ENCODE results near the gene ZBTB20. TPM values are rescaled to one million over a fixed set of nuclear protein-coding genes. Genes with fewer than 3 reads are reported as not detected.
"Not testable (repeated sequence)": the region's sequence is repeated elsewhere in the genome, so short reads cannot be mapped to it uniquely, and the experiment has no call there.

ZBTB20 gene
- total RNA-seq, 1 experiment from 2014 or later, result 12.8 TPM

DNA sequence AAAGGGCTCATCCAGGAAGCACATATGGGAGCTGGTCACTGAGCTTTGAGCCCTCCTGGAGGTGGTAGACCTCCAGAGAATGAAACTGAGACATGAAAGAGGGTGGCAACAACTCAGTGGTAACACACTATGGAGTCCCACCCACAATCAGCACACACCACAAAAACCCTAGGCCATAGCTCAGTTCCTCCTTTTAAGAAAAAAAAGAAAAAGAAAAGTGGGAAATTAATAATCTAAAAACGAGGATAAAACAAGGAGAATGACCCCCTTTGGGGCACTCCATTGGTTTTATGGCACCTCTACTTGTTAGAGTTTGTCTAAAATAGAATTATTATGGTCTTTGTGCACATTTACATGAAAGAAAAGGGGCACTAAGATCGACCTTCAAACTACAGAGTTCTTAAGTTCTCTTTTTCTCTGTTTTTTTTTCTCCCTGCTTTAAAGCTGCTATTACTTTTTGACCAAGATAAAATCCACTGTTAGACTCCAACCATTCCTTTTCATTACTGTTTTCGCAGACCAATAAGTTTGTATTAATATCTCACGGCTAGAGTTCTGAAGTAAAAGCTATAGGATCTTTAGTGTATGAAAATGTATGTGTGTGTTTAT lies 40.2 kb upstream of the ZBTB20 start:
- Histone ChIP-seq H3K4me1 (no peaks in the 10 kb centered on the region), H3K9me3 (no peaks in the 10 kb centered on the region), H3K27me3 (replicated peaks; ENCODE audit: control insufficient read depth, insufficient read depth, low read length) (no peaks in the 10 kb centered on the region), H3K36me3 (ENCODE audit: control insufficient read depth, insufficient read depth, low read length) (no peaks in the 10 kb centered on the region), H3K4me3 (ENCODE audit: low read depth, low read length) (no peak overlapping the region)
- Mint-ChIP-seq H3K9me3 (ENCODE audit: unreplicated experiment) (no peaks in the 10 kb centered on the region), H3K36me3 (ENCODE audit: insufficient read depth, unreplicated experiment) (no peaks in the 10 kb centered on the region), H3K4me3 (ENCODE audit: unreplicated experiment) (no peak overlapping the region), H3K27me3 (ENCODE audit: insufficient read depth, unreplicated experiment) (no peaks in the 10 kb centered on the region), H3K27ac (ENCODE audit: unreplicated experiment) (no peak overlapping the region), H3K4me1 (ENCODE audit: low read depth, unreplicated experiment) (no peaks in the 10 kb centered on the region)
- TF ChIP-seq, protein P1, sequence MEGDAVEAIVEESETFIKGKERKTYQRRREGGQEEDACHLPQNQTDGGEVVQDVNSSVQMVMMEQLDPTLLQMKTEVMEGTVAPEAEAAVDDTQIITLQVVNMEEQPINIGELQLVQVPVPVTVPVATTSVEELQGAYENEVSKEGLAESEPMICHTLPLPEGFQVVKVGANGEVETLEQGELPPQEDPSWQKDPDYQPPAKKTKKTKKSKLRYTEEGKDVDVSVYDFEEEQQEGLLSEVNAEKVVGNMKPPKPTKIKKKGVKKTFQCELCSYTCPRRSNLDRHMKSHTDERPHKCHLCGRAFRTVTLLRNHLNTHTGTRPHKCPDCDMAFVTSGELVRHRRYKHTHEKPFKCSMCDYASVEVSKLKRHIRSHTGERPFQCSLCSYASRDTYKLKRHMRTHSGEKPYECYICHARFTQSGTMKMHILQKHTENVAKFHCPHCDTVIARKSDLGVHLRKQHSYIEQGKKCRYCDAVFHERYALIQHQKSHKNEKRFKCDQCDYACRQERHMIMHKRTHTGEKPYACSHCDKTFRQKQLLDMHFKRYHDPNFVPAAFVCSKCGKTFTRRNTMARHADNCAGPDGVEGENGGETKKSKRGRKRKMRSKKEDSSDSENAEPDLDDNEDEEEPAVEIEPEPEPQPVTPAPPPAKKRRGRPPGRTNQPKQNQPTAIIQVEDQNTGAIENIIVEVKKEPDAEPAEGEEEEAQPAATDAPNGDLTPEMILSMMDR (IDR thresholded peaks at IDR 0.05; ENCODE audit: insufficient read depth in 1 of 2, low read depth in 1 of 2, low read length in 1 of 2, severe bottlenecking in 1 of 2, unreplicated experiment in 1 of 2), result no peak
- POLR2A ChIA-PET, result no interaction called here
- BruUV-seq (replicated peaks), result no TSS peak
- intact Hi-C loops (cut with micrococcal nuclease; ENCODE audit: unreplicated experiment), result no loop called here
- CTCF ChIA-PET, result no interaction called here
- no peak for DNase-seq

DNA sequence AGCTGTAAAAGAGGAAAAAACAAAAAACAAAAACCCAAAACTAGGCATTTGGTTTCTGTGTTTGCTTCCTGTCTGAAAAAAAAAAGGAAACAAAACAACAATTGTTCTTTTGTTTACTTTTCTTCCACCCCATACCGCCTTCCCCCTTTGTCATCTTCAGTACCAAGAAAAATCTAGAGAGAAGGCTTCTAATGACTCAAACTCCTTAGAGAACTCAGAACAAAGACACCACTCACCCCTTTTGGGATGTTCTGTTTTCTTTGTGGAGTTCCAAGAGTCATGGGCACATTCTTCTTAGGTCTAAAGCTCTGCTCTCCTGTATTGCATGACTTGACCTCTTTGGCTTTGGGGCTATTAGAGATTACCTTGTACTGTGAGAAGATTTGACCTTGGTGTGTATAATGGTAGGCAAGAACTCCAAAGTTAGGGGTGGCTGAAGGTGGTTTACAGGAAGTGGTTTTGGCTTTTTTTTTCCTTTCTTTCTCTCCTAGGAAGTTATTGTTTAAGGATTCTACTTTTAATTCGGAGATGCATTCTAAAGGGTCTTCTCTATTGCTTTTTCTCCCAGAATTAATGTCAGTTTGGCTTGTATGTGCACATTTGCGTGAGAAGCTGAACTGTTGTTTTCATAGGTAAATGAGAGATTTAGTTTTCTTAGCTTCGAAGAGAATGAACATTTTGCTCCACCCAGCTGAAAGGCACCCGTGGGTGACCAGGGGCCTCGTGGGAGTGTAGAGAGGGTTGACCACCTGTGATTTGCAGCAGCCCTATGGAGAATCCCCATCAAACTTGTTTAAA lies 39.5 kb upstream of the ZBTB20 start:
- H3K4me3 ChIP-seq (ENCODE audit: low read depth, low read length), result no peak overlapping the region
- H3K4me3 Mint-ChIP-seq (ENCODE audit: unreplicated experiment), result no peak overlapping the region
- no peak for DNase-seq
- TF ChIP-seq, protein P1 (IDR thresholded peaks at IDR 0.05; ENCODE audit: insufficient read depth in 1 of 2, low read depth in 1 of 2, low read length in 1 of 2, severe bottlenecking in 1 of 2, unreplicated experiment in 1 of 2), result no peak
- CTCF ChIA-PET, result interaction anchor here (0.6 kb wide), 1 partner anchor 973 kb away, joined by 4 read pairs; no protein-coding TSS in a partner anchor
- no peaks in the 10 kb centered on the region for H3K4me1 ChIP-seq
- H3K36me3 Mint-ChIP-seq (ENCODE audit: insufficient read depth, unreplicated experiment), result no peaks in the 10 kb centered on the region
- H3K9me3 Mint-ChIP-seq (ENCODE audit: unreplicated experiment), result no peaks in the 10 kb centered on the region
- H3K9me3 ChIP-seq, result no peaks in the 10 kb centered on the region
- H3K36me3 ChIP-seq (ENCODE audit: control insufficient read depth, insufficient read depth, low read length), result no peaks in the 10 kb centered on the region
- POLR2A ChIA-PET, result no interaction called here
- H3K27ac Mint-ChIP-seq (ENCODE audit: unreplicated experiment), result no peak overlapping the region
- no TSS peak for BruUV-seq (replicated peaks)
- H3K4me1 Mint-ChIP-seq (ENCODE audit: low read depth, unreplicated experiment), result no peaks in the 10 kb centered on the region
- no peaks in the 10 kb centered on the region for H3K27me3 ChIP-seq (replicated peaks; ENCODE audit: control insufficient read depth, insufficient read depth, low read length)
- intact Hi-C loops (cut with micrococcal nuclease; ENCODE audit: unreplicated experiment), result no loop called here
- no peaks in the 10 kb centered on the region for H3K27me3 Mint-ChIP-seq (ENCODE audit: insufficient read depth, unreplicated experiment)

DNA sequence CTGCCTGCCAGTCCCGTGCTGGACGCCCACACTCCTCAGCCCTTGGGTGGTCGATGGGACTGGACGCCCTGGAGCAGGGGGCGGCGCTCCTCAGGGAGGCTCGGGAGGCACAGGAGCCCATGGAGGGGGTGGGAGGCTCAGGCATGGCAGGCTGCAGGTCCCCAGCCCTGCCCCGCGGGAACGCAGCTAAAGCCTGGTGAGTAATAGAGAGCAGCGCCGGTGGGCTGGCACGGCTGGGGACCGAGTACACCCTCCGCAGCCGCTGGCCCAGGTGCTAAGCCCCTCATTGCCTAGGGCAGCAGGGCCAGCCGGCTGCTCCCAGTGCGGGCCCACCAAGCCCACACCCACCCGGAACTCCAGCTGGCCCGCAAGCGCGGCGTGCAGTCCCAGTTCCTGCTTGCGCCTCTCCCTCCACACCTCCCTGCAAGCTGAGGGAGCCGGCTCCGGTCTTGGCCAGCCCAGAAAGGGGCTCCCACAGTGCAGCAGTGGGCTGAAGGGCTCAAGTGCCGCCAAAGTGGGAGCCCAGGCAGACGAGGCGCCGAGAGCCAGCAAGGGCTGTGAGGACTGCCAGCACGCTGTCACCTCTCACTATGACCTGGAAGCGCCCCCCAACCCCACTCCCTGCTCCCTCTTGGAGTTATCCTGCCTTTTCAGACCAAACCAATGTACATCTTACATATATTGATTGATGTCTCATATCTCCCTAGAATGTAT lies 37.9 kb upstream of the ZBTB20 start:
- H3K36me3 ChIP-seq (ENCODE audit: control insufficient read depth, insufficient read depth, low read length); H3K27ac Mint-ChIP-seq (ENCODE audit: unreplicated experiment); H3K4me3 Mint-ChIP-seq (ENCODE audit: unreplicated experiment); H3K27me3 ChIP-seq (replicated peaks; ENCODE audit: control insufficient read depth, insufficient read depth, low read length); H3K4me3 ChIP-seq (ENCODE audit: low read depth, low read length); H3K4me1 ChIP-seq; CTCF ChIA-PET; intact Hi-C loops (cut with micrococcal nuclease; ENCODE audit: unreplicated experiment); H3K4me1 Mint-ChIP-seq (ENCODE audit: low read depth, unreplicated experiment); H3K27me3 Mint-ChIP-seq (ENCODE audit: insufficient read depth, unreplicated experiment); H3K36me3 Mint-ChIP-seq (ENCODE audit: insufficient read depth, unreplicated experiment); POLR2A ChIA-PET; BruUV-seq (replicated peaks); H3K9me3 Mint-ChIP-seq (ENCODE audit: unreplicated experiment); DNase-seq; H3K9me3 ChIP-seq: not testable (repeated sequence)

DNA sequence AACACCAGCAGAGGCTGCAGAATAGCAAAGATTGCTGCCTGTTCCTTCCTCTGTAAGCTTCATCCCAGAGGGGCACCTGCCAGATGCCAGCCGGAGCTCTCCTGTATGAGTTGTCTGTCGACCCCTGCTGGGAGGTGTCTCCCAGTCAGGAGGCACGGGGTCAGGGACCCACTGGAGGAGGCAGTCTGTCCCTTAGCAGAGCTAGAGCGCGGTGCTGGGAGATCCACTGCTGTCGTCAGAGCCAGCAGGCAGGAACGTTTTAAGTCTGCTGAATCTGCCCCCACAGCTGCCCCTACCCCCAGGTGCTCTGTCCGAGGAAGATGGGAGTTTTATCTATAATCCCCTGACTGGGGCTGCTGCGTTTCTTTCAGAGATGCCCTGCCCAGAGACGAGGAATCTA lies 31.8 kb upstream of the ZBTB20 start:
- BruUV-seq (replicated peaks); CTCF ChIA-PET; H3K27ac Mint-ChIP-seq (ENCODE audit: unreplicated experiment); H3K4me1 Mint-ChIP-seq (ENCODE audit: low read depth, unreplicated experiment); H3K4me1 ChIP-seq; H3K9me3 Mint-ChIP-seq (ENCODE audit: unreplicated experiment); H3K4me3 Mint-ChIP-seq (ENCODE audit: unreplicated experiment); H3K9me3 ChIP-seq; POLR2A ChIA-PET; H3K27me3 ChIP-seq (replicated peaks; ENCODE audit: control insufficient read depth, insufficient read depth, low read length); intact Hi-C loops (cut with micrococcal nuclease; ENCODE audit: unreplicated experiment); H3K36me3 ChIP-seq (ENCODE audit: control insufficient read depth, insufficient read depth, low read length); H3K4me3 ChIP-seq (ENCODE audit: low read depth, low read length); H3K27me3 Mint-ChIP-seq (ENCODE audit: insufficient read depth, unreplicated experiment); H3K36me3 Mint-ChIP-seq (ENCODE audit: insufficient read depth, unreplicated experiment); DNase-seq: not testable (repeated sequence)

All from Caco-2 (cell line).